Activated CD4-positive, alpha-beta T cell treated with anti-CD3 and anti-CD28 coated beads, Interleukin-2, amount 50 U/mL, for 1 hour (primary cell): ENCODE measurements around the gene NCOA6.
A peak's percentile ranks its signal among the peaks of the same experiment; 100 is the strongest.
"Not testable (repeated sequence)": the region's sequence is repeated elsewhere in the genome, so short reads cannot be mapped to it uniquely, and the experiment has no call there.

Source experiments
- DNase-seq: peaks from one replicate; pipeline ENCODE4 v3.0.0-alpha.2; 2020

The NCOA6 gene

GRCh38 chr20:34716921-34717229 is 108.6 kb downstream of the NCOA6 start:
- DNase-seq = no peak

DNA sequence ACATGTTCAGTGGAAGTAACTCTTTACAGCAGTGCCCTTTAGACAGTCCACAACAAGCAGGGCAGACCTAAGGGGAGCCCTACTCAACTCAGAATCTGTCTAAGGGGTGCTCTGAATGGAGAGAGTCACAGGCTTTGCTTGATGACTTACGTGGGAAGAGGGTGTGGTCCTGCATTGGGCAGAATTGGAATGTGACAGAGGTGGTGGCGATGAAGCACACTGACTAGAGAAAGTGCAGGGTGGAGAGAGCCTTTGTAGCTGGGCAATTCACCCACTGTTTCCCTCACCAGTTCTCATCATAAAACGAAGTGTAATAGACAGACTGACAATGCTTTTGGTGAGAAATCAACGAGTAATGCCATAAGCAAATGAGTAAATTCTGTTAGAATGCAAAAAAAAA is 110.1 kb downstream of the NCOA6 start:
- DNase-seq = no peak

- DNase-seq = not testable (repeated sequence)
These were observed 111.4 kb downstream of the NCOA6 start for GRCh38 chr20:34713944-34714515.

GRCh38 chr20:34713194-34713943 is 112.1 kb downstream of the NCOA6 start:
- no peak for DNase-seq

DNA sequence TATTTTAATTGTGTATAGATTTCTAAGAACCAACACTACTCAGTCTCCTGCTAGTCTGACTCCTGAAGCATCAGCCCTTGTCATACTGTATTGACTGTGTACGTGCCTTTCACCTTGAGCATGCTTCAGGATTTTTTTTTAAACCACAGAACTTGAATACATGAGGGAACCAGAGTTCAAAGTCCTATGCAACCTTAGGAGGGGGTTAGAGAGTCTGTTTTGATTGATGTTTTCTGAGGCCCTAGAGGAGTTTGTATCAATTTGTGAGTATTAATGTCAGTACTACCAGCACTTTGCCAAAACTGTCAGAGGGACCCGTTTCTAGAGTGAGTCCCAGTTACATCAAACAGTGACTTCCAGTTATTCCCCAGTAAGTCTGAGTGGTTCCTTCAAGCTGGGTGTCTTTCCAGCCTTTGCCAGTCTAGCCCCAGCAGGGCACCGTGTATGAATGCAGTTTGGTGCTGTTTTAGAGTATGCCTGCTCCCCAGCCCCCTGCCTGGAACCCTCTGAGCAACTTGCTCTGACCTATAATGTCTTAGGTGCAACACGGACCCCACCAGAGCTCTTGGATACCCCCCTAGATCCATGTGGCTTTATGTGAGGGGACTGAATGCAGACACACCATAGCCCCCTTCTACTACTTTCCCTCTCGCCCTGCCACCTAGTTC is 112.8 kb downstream of the NCOA6 start:
- DNase-seq = no peak

DNA sequence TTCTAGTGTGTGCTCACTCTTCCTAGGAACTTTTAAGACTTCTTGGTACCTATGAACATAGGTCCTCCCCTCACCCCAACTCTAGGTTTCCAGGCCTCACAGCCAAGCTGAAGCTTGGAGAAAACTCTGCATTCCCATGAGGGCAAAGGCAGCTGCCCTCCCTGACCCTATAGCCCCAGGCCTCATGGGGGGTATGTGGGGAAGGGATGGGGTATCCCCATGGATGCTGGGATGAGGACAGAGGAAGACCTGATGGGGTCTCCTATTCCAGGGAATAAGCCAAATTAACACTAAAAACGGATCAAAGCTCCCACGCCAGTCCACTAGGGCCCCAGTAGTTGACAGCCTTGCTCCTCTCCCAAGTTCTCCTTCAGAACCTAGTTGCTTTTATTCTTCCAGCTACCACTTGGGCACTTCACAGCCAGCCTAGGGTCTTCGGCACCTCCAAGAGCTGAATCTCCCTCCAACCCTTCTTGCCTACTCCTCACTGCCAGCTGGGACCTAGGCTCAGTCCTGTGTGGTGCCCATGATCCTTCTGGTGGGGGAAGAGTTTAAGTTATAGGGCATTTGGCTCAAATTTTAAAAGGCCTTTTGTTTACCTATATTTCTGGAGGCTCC is 113.5 kb downstream of the NCOA6 start:
- no peak for DNase-seq

GRCh38 chr20:34710861-34711574 is 114.4 kb downstream of the NCOA6 start:
- DNase-seq = no peak

GRCh38 chr20:34710568-34710839 is 114.9 kb downstream of the NCOA6 start:
- DNase-seq = no peak

DNA sequence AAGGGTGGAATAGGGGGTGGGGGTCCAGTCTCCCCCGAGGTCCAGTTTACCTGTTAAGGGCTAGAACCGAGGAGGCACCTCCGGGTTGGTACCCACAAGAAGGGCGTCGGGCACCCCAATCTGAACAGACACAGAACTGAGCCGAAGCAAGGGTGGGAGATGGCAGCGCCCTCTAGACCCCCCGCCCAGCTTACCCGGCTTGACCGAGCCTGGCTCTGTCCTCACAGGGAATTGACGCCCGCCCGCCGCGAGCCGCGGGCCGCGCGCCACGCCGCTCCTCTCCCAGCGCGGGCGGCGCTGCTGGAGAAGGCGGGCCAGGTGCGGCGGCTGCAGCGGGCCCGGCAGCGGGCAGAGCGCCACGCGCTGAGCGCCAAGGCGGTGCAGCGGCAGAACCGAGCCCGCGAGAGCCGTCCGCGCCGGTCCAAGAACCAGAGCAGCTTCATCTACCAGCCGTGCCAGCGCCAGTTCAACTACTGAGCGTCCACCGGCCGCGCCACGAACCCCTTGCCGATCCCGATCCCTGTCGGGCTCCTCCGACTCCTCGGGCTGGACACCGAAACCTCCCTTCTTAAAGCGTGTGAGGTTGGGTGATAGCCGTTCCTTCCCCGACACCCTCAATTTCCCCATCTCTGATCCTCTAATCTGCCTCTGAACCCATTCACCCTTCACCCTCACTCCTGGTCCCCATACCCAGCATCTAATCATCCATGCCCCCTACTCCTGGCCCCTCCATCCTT is 115.5 kb downstream of the NCOA6 start:
- no peak for DNase-seq

DNA sequence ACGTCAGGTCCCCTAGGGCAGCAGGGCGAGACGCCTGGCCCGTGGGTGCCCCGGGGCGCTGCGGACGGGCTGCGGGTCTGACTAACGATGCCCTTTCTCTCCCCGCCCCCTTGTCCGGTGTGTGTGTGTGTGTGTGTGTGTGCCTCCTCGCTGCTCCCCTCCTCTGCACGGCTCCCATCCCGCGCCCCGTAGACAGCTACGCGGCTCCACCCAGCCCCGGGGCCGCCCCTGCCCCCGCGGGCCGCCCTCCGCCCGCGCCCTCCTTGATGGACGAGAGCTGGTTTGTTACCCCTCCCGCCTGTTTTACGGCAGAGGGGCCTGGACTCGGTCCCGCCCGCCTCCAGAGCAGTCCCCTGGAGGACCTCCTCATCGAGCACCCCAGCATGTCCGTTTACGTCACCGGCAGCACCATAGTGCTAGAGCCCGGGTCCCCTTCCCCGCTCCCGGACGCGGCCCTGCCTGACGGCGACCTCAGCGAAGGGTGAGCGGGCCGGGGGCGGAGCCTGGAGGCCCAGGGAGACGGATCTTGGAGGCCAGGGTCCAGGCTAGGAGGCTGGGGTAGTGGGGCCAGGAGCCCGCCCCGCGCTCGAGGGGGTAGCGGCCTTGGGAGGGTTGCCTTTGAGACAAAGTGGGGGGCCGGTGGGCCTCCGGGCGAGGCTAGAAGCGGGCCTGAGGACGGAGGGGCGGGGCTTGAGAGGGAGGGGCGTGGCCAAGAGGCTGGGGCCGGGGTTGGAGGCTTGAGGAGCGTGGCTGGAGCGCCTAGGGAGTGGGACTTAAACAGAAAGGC is 116.2 kb downstream of the NCOA6 start:
- peak; percentile 74 for DNase-seq

DNA sequence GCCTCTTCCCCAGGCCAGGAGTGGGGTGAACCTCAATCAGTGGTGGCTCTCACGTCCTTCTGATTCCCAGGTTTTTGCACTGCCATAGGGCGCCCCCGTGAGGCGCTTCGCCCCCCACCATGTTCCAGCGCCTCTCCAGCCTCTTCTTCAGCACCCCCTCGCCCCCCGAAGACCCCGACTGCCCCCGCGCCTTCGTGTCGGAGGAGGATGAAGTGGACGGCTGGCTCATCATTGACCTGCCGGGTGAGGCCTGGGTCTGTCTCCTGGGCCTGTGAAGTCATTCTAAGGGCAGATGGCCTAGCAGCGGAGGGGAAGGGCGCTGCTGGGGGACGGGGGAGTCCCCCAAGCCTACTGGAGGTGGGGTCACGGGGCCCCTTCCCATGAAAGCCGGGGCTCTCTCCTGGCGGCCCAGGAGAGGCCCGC is 116.8 kb downstream of the NCOA6 start:
- DNase-seq = peak; percentile 51

DNA sequence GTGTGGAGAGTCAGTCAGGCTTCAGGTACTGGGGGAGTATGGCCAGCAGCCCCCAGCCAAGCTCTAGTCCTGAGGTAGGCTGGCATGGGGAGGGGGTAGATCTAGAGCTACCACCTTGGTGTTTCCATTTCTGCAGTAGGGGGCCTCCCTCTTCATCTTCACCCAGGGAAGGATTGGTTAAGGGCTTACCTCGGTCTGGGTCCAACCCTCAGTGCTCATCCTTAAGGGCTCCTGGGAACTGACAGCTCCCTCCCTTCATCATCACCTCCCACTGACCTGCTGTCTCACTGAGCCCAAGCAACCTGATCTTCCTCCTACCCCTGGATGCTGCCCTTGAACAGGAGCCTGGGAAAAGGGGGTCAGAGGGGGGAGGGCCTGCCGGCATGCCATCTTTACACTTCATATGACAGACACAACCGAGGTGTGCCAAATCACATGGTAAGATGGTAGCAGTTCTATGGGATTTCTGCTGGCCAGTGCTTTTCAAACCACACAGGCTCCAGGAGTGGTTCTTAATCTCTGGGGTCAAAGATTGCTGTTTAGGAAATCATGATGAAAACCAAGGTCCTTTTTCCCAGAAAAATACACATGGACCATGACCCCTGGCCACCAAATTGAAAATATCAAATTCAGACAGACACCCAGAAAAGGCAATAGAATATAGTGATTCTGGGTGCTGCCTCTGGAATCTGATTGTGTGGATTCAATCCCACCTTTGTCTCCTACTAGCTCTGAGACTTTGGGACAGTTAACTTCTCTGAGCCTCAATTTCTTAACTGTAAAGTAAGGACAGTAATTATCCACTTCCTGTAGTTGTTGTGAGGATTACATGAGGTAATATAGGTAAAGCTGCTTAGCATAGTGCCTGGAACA is 118.3 kb downstream of the NCOA6 start:
- DNase-seq = no peak

- DNase-seq = no peak
These were observed 119.1 kb downstream of the NCOA6 start for GRCh38 chr20:34706302-34706875.

GRCh38 chr20:34705397-34706301 is 119.8 kb downstream of the NCOA6 start:
- no peak for DNase-seq

DNA sequence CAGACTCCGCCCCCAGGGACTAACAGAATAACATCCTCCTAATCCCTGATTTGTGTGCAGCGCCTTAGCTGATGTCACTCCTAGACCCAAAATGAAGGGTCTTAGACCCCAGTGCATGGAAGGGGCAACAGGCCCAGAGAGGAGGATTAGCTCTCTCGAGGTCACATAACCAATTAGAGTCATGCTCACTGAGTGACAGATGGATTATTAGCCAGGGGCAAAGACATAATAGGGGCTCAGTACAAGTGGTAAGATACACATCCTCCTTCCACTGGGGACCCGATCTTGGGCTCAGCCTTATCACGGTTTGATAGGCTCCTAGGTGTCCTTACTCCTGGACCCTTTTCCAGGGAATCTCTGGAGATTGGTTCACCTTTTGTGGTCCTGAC is 120.4 kb downstream of the NCOA6 start:
- DNase-seq = no peak

DNA sequence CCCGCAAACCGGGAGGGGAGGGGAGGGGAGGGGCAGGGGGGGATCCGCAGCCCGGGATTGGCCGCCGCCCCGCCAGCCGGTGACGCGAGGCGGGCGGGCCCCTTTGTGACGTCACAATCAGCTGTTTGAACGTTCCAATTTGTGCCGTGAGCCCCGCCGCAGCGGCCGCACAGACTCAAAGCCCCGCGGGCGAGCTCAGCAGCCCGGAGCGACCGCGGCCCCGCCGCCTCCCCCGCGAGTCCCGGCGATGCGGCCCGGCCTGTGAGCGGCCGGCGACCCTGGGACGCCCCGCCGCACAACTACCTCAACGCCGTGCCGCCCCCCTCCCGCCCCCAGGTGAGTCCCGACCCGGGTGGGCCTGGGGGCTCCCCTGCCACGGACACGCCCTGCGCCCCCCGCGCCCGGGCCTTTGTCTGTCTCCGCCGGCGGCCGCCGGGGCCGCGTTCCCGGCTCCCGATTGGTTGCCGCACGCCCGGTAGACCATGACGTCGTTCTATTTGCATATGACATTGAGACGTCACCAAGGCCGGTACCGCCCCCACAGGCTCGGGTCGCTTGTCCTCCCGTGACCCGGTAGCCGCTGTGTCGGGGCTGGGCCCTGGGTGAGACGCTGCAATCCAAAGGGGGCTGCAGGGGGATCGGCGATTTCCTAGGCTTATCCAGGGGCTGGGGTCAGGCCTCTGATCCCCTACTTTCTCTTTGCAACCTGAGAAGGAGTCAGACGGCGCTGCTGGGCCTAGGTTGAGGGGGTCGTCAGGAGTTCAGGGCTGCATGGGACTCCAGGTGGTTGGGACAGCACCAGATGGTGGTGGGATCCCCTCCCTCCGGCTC is 121.1 kb downstream of the NCOA6 start, which contains the start of gene TP53INP2:
TSS of gene TP53INP2 (plus strand) at position 168 of the 831 bp plus-strand sequence. CDS start 4,396 bp downstream, outside the sequence.
- peak; percentile 89 for DNase-seq

DNA sequence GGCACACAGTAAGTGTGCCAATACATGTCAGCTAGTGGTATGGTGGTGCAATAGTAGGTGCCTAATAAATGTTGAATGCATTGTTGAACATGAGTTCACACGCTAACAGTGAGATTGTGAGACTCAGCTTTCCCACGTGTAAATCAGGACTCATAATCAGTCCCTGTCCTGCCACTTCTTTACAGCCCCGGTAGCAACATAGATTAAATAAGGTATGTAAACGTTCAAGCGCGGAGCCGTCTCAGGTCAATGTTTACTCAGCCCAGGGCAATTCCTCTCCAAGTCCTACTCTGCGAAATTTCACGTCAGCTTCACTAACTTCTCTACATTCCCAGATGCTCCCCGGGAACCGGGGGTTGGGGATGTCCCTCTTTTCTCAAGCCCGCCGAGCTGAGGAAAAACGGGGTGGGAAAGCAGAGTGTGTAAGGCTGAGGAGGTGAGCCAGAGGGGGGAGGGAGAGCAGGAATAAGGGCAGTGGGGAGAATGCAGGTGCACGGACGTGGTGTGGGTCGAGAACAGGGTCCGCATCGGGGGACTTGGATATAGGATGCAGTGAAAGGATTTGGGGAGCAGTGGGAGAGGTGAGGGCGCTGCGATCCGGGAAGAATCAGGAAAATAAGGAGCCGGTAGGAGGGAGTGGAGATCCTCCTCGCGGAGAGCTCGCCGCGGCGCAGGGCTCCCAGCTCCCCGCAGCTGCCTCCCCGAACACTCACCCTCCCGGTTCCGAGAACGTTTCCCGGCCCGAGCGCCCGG is 121.9 kb downstream of the NCOA6 start:
- DNase-seq = no peak

GRCh38 chr20:34703061-34703423 is 122.4 kb downstream of the NCOA6 start:
- DNase-seq = no peak
